NCI-H69 (cell line): ENCODE data around the gene IL2RG.

Source experiments
- DNase-seq: peaks from one replicate; lab custom pipeline; 2025; lab: John Stamatoyannopoulos, UW

Gene IL2RG

GRCh38 chrX:71111141-71111843, at the start of gene IL2RG:
Gene IL2RG, minus strand, starts transcription at chrX:71111577. Its CDS starts 38 bp downstream, at chrX:71111539.
- DNase-seq = peak; percentile 22

- peak; percentile 26 for DNase-seq
Observed at GRCh38 chrX:71160475-71160874, 49.1 kb upstream of the IL2RG start.

GRCh38 chrX:71159335-71159734, 48.0 kb upstream of the IL2RG start:
- no peak for DNase-seq

GRCh38 chrX:71158603-71159002, 47.2 kb upstream of the IL2RG start:
- DNase-seq = no peak

- no peak for DNase-seq
Observed at GRCh38 chrX:71154641-71155040, 43.3 kb upstream of the IL2RG start.

GRCh38 chrX:71154196-71154595, 42.8 kb upstream of the IL2RG start:
- no peak for DNase-seq

GRCh38 chrX:71151366-71151765, 40.0 kb upstream of the IL2RG start:
- no peak for DNase-seq

GRCh38 chrX:71148278-71148663, 36.9 kb upstream of the IL2RG start:
- no peak for DNase-seq

- no peak for DNase-seq
Observed at GRCh38 chrX:71147496-71148277, 36.3 kb upstream of the IL2RG start.

GRCh38 chrX:71144651-71145050, 33.3 kb upstream of the IL2RG start, which contains the start of gene NLGN3:
Gene NLGN3, plus strand, starts transcription at chrX:71144841. Its CDS starts 2,909 bp downstream, at chrX:71147750.
- peak; percentile 15 for DNase-seq

- no peak for DNase-seq
Observed at GRCh38 chrX:71143508-71143907, 32.1 kb upstream of the IL2RG start.

- no peak for DNase-seq
Observed at GRCh38 chrX:71140440-71140839, 29.1 kb upstream of the IL2RG start.

- DNase-seq = no peak
Observed at GRCh38 chrX:71131510-71131909, 20.1 kb upstream of the IL2RG start.

GRCh38 chrX:71128915-71129765, 17.8 kb upstream of the IL2RG start:
- DNase-seq = peak; percentile 18

- DNase-seq = no peak
Observed at GRCh38 chrX:71128166-71128833, 16.9 kb upstream of the IL2RG start.

- DNase-seq = no peak
Observed at GRCh38 chrX:71118985-71119535, 7.7 kb upstream of the IL2RG start.

- peak; percentile 88 for DNase-seq
Observed at GRCh38 chrX:71118032-71118984, 6.9 kb upstream of the IL2RG start, which contains the start of gene MED12. Gene MED12, plus strand, starts transcription at chrX:71118596. Its CDS starts 159 bp downstream, at chrX:71118755.

GRCh38 chrX:71117358-71117757, 6.0 kb upstream of the IL2RG start:
- DNase-seq = no peak

GRCh38 chrX:71111921-71112431, 599 bp upstream of the IL2RG start:
- DNase-seq = no peak

- no peak for DNase-seq
Observed at GRCh38 chrX:71109051-71109450, 2.3 kb downstream of the IL2RG start.
